Prostate gland (tissue), 2 donors: ENCODE measurements around the gene ATP7B.

Source experiments
- CTCF ChIP-seq, 4 experiments: fragments of 200-600 bp in 2 of 4; fragments of 450-650 bp in 2 of 4; sonication (generic) in 2 of 4; IDR thresholded peaks; 1 replicate in 3 of 4; 2 replicates in 1 of 4; pipeline ENCODE4 v1.5.1; 2016 to 2019; ENCODE audit warnings: antibody characterized with exemption in 4 of 4, mild to moderate bottlenecking in 2 of 4, moderate library complexity in 2 of 4
- POLR2A ChIP-seq: fragments of 450-650 bp; IDR thresholded peaks from one replicate; pipeline ENCODE4 v1.6.1; 2016; ENCODE audit warnings: antibody characterized with exemption, mild to moderate bottlenecking
- POLR2AphosphoS5 ChIP-seq: sonication (generic); formaldehyde crosslinking; IDR thresholded peaks from one replicate; pipeline ENCODE4 v1.6.1; 2017; ENCODE audit warnings: antibody characterized with exemption

GRCh38 chr13:51887468-51887867 lies 123.8 kb downstream of the ATP7B start:
- TF ChIP-seq POLR2AphosphoS5 (no peak), CTCF (IDR thresholded peaks at IDR 0.05) (no peak), POLR2A (no peak)
